Osteoblast (primary cell): ENCODE measurements around the gene RASAL2. TPM values are rescaled to one million over a fixed set of nuclear protein-coding genes. Genes with fewer than 3 reads are reported as not detected.

Experiments
- DNase-seq: peaks from one replicate; pipeline ENCODE4 v3.0.0; 2011; ENCODE audit warnings: low spot score, mixed read lengths; ENCODE audit not compliant: insufficient read length; ENCODE audit errors: missing footprints
- H2AFZ ChIP-seq: 2 replicates; pipeline ENCODE4 v1.6.0; 2011; ENCODE audit warnings: mild to moderate bottlenecking, low read length
- H3K27ac ChIP-seq: 2 replicates; pipeline ENCODE4 v1.5.1; 2011; ENCODE audit warnings: mild to moderate bottlenecking, low read depth, low read length, moderate library complexity
- H3K27me3 ChIP-seq: 2 replicates; pipeline ENCODE4 v1.6.0; 2012; ENCODE audit warnings: mild to moderate bottlenecking, control low read depth, inconsistent platforms, low read length, moderate library complexity; ENCODE audit not compliant: insufficient read depth
- H3K36me3 ChIP-seq: 2 replicates; pipeline ENCODE4 v1.5.1; 2011; ENCODE audit warnings: mild to moderate bottlenecking, low read length, control low read depth, moderate library complexity; ENCODE audit not compliant: insufficient read depth
- H3K4me1 ChIP-seq: 2 replicates; pipeline ENCODE4 v1.5.1; 2011; ENCODE audit warnings: mild to moderate bottlenecking, low read length, control low read depth, moderate library complexity; ENCODE audit not compliant: insufficient read depth
- H3K4me2 ChIP-seq: 2 replicates; pipeline ENCODE4 v1.6.0; 2011; ENCODE audit warnings: mild to moderate bottlenecking, low read length; ENCODE audit not compliant: insufficient read depth
- H3K4me3 ChIP-seq: fragments of 200-600 bp; sonication (generic); 3 replicates; pipeline ENCODE4 v1.5.1; 2012; ENCODE audit warnings: mild to moderate bottlenecking, low read length, inconsistent platforms; ENCODE audit not compliant: insufficient read depth
- H3K79me2 ChIP-seq: 2 replicates; pipeline ENCODE4 v1.6.0; 2012; ENCODE audit warnings: mild to moderate bottlenecking, low read length, control low read depth, inconsistent platforms; ENCODE audit not compliant: insufficient read depth
- H3K9me3 ChIP-seq: 2 replicates; pipeline ENCODE4 v1.5.1; 2011; ENCODE audit warnings: low read depth, low read length, control low read depth
- H4K20me1 ChIP-seq: 2 replicates; pipeline ENCODE4 v1.6.0; 2012; ENCODE audit warnings: mild to moderate bottlenecking, low read length, control low read depth; ENCODE audit not compliant: insufficient read depth
- total RNA-seq: library from RNA; depleted of rRNA; stranded (reverse); fragments of >200 nt; gene quantifications from 2 replicates; pipeline ENCODE4 v1.2.3, GENCODE V29; 2012
- TF ChIP-seq, protein P1 (sequence below): IDR thresholded peaks from 2 replicates; pipeline ENCODE4 v1.5.1; 2011; ENCODE audit warnings: mild to moderate bottlenecking, low read depth, low read length, moderate library complexity; ENCODE audit errors: extremely low read depth

The RASAL2 gene
- total RNA-seq, 1 donor: 59.4 TPM

DNA sequence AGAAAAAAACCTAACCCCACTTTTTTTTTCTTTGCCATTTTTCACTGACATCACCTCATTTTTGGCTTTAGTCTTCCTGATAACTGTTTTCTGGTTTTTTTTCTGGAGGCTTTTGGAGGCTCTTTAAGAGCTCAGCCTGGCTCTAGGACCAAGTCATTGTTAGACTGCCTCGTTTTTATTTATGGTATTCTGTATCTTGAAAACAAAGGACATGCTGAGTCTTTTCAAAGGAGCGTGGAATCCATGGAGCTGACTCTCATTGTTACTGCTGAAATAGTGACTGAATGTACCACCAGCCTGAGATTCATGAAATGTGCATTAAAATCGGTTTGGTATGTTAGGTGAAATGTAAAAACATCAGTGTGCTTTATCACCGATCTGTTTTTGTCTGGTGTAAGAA, 28.0 kb downstream of the RASAL2 start:
- Histone ChIP-seq H3K36me3 (no peaks in the 10 kb centered on the region), H3K4me1 (peaks cover 18% of the 10 kb centered on the region), H2AFZ (no peak overlapping the region), H3K79me2 (peaks cover 86% of the 10 kb centered on the region), H3K4me2 (peak overlapping the region; percentile 44), H3K27me3 (no peaks in the 10 kb centered on the region), H3K27ac (peak overlapping the region; percentile 45), H3K9me3 (no peaks in the 10 kb centered on the region), H3K4me3 (no peak overlapping the region), H4K20me1 (peaks cover 21% of the 10 kb centered on the region)
- DNase-seq: no peak
- TF ChIP-seq, protein P1, sequence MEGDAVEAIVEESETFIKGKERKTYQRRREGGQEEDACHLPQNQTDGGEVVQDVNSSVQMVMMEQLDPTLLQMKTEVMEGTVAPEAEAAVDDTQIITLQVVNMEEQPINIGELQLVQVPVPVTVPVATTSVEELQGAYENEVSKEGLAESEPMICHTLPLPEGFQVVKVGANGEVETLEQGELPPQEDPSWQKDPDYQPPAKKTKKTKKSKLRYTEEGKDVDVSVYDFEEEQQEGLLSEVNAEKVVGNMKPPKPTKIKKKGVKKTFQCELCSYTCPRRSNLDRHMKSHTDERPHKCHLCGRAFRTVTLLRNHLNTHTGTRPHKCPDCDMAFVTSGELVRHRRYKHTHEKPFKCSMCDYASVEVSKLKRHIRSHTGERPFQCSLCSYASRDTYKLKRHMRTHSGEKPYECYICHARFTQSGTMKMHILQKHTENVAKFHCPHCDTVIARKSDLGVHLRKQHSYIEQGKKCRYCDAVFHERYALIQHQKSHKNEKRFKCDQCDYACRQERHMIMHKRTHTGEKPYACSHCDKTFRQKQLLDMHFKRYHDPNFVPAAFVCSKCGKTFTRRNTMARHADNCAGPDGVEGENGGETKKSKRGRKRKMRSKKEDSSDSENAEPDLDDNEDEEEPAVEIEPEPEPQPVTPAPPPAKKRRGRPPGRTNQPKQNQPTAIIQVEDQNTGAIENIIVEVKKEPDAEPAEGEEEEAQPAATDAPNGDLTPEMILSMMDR: no peak

DNA sequence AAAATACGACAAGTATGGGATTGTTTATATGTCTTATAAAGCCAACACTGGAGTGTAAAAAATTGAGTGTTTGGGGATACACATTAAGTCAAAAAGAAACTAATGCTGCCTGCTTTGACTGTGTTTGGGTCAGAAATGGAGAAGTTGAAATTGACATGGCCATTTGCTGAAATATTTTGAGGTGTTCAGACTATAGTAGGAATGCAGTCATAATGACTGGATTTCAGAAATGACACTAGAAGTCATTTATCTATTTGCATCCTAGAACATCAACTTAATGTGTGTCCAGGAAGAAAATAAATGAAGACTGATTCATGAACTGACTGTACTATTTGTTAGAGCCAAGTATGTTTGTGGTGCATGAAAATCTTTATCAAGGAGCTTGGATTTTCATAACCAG, 28.4 kb downstream of the RASAL2 start:
- H3K27me3 ChIP-seq: no peaks in the 10 kb centered on the region
- H3K4me1 ChIP-seq: peaks cover 22% of the 10 kb centered on the region
- peak; percentile 11 for DNase-seq
- no peak overlapping the region for H3K4me3 ChIP-seq
- H3K27ac ChIP-seq: peak overlapping the region; percentile 45
- peaks cover 21% of the 10 kb centered on the region for H4K20me1 ChIP-seq
- H3K9me3 ChIP-seq: no peaks in the 10 kb centered on the region
- peak overlapping the region; percentile 44 for H3K4me2 ChIP-seq
- H2AFZ ChIP-seq: no peak overlapping the region
- TF ChIP-seq, protein P1: no peak
- peaks cover 86% of the 10 kb centered on the region for H3K79me2 ChIP-seq
- no peaks in the 10 kb centered on the region for H3K36me3 ChIP-seq

DNA sequence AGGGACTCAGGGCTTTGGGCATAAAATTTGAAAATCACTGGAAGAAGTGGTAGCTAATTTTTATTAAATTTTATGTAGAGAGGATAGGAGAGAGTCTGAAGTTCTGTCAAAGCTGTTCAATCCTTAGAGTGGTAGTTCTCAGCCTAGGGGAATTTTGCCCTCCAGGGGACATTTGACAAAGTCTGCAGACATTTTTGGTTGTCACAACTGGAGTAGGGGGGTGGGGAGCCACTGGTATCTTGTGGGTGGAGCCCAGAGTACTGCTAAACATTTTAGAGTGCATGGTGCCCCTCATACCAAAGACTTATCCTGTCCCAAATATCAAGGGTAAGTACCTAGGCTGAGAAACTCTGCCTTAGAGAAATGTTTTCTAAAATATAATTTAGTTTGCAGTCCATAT, 30.2 kb downstream of the RASAL2 start:
- no peak overlapping the region for H3K4me3 ChIP-seq
- no peaks in the 10 kb centered on the region for H3K36me3 ChIP-seq
- DNase-seq: no peak
- TF ChIP-seq, protein P1: no peak
- peaks cover 16% of the 10 kb centered on the region for H4K20me1 ChIP-seq
- no peak overlapping the region for H3K4me2 ChIP-seq
- no peak overlapping the region for H2AFZ ChIP-seq
- H3K9me3 ChIP-seq: no peaks in the 10 kb centered on the region
- no peaks in the 10 kb centered on the region for H3K27me3 ChIP-seq
- no peak overlapping the region for H3K27ac ChIP-seq
- peaks cover 90% of the 10 kb centered on the region for H3K79me2 ChIP-seq
- peaks cover 29% of the 10 kb centered on the region for H3K4me1 ChIP-seq

DNA sequence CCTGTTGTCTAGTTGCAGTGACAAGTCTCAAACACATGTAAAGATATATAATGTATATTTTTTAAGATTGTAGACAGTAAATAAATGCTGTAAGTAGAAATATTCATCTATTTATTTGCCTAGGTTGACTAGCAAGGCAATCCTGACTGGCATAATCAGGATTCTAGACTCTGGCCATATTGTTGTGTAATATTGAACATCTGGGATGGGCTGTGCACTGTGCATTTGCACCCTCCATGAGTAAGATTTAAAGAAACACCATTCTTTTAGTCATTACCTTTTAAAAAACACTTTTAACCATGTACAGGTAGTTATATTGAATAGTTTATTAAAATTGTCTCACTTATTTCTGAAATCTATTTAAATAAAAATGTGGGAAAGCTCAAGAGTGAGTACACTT, 32.4 kb downstream of the RASAL2 start:
- Histone ChIP-seq H3K9me3 (no peaks in the 10 kb centered on the region), H3K4me1 (peaks cover 29% of the 10 kb centered on the region), H2AFZ (no peak overlapping the region), H3K4me3 (no peak overlapping the region), H4K20me1 (peaks cover 6% of the 10 kb centered on the region), H3K27ac (peak overlapping the region; percentile 92), H3K27me3 (no peaks in the 10 kb centered on the region), H3K4me2 (peak overlapping the region; percentile 72), H3K79me2 (peaks cover 89% of the 10 kb centered on the region), H3K36me3 (no peaks in the 10 kb centered on the region)
- no peak for DNase-seq
- TF ChIP-seq, protein P1: no peak
